ENCODE results near the gene RAET1G. TPM values are rescaled to one million over a fixed set of nuclear protein-coding genes. Genes with fewer than 3 reads are reported as not detected.
"Not testable (repeated sequence)": the region's sequence is repeated elsewhere in the genome, so short reads cannot be mapped to it uniquely, and the experiment has no call there.

RAET1G gene
- total RNA-seq, 2 experiments from 2014 or later = not detected

DNA sequence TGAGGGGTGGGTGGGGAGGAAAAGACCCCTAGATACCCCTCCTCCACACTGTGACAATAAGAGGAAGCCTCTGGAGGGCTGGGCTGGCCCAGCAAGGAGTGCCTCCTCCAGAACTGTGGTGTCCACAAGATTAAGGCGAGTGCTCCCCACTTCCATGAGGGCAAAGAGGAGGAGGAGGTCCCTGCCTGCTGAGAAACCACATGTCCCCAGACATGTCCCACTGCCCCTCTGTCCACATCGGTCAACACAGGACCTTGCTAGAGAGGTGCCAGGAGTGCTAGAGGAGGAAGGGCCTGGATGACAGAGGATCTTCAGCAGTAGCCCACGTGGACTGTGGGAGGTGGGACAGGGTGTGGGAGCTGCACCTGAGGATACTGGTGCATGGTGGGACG lies 3.1 kb downstream of the RAET1G start:
- ChIA-PET POLR2A (interaction anchor here (0.6 kb wide), 1 partner anchor 420 kb away, joined by 3 read pairs; no protein-coding TSS in a partner anchor), CTCF (ENCODE audit: unreplicated experiment) (no interaction called here)
- TF ChIP-seq, protein P1, sequence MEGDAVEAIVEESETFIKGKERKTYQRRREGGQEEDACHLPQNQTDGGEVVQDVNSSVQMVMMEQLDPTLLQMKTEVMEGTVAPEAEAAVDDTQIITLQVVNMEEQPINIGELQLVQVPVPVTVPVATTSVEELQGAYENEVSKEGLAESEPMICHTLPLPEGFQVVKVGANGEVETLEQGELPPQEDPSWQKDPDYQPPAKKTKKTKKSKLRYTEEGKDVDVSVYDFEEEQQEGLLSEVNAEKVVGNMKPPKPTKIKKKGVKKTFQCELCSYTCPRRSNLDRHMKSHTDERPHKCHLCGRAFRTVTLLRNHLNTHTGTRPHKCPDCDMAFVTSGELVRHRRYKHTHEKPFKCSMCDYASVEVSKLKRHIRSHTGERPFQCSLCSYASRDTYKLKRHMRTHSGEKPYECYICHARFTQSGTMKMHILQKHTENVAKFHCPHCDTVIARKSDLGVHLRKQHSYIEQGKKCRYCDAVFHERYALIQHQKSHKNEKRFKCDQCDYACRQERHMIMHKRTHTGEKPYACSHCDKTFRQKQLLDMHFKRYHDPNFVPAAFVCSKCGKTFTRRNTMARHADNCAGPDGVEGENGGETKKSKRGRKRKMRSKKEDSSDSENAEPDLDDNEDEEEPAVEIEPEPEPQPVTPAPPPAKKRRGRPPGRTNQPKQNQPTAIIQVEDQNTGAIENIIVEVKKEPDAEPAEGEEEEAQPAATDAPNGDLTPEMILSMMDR (conservative IDR thresholded peaks at IDR 0.05; ENCODE audit: low read length) = no peak
- TF ChIP-seq EZH2phosphoT487 (IDR thresholded peaks at IDR 0.05; ENCODE audit: borderline replicate concordance, low read depth, low read length) = no peak

DNA sequence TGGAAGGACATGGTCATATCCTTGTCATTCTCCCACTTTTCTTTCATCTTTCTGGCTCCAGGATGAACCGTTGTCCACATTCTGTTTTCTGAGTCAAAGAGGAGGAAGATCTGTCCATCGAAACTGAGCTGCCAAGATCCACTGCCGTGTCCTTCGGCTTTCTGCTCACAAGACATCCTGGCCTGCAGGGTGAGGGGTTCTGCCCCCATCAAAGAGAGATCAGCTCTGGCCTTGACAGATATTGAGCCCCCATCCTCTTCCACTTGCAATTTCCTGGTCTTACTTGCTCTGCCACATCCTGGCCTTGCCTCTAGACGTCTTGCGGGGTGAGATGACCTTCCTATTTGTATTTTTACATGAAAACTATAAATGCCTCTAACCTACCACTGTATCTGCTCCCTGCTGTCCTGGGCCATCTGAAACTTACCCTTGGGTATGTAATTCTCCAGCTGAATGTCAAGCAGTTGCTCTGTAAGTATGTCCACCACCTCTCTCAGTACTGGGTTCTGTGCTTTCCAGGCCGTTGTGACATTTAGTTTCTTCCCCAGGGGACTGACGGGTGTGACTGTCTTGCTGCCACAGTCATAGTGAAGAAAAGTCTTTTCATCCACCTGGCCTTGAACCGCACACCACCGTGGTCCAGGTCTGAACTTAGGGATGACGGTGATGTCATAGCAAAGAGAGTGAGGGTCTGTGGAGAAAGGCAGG lies 3.6 kb downstream of the RAET1G start:
- H3K4me1 ChIP-seq (ENCODE audit: insufficient read depth, low read length, poor library complexity, severe bottlenecking); H3K9me2 ChIP-seq (ENCODE audit: insufficient read depth, low read length); DNase-seq (ENCODE audit: low spot score); H2AFZ ChIP-seq (ENCODE audit: low read length); H3K79me2 ChIP-seq (ENCODE audit: insufficient read depth, low read depth, low read length); BruUV-seq (replicated peaks); CTCF ChIA-PET (ENCODE audit: unreplicated experiment); H3K27ac ChIP-seq (ENCODE audit: low read depth, low read length, poor library complexity, severe bottlenecking); H3K4me3 ChIP-seq (ENCODE audit: low read depth, low read length, poor library complexity, severe bottlenecking); H3K9me3 ChIP-seq (ENCODE audit: low read length); intact Hi-C loops (cut with micrococcal nuclease; ENCODE audit: unreplicated experiment); H3K36me3 ChIP-seq (ENCODE audit: insufficient read depth, low read length); POLR2A ChIA-PET; H4K20me1 ChIP-seq (ENCODE audit: insufficient read depth, low read length); H3K4me2 ChIP-seq (ENCODE audit: low read length): not testable (repeated sequence)

More for the DNA sequence above, 3.1 kb downstream of the RAET1G start:
- Histone ChIP-seq H3K4me3 (ENCODE audit: low read depth, low read length, poor library complexity, severe bottlenecking) (no peak overlapping the region), H3K36me3 (ENCODE audit: insufficient read depth, low read length) (no peaks in the 10 kb centered on the region), H3K4me2 (ENCODE audit: low read length) (no peak overlapping the region), H3K9me2 (ENCODE audit: insufficient read depth, low read length) (no peaks in the 10 kb centered on the region), H3K4me1 (ENCODE audit: insufficient read depth, low read length, poor library complexity, severe bottlenecking) (peaks cover 4% of the 10 kb centered on the region), H3K79me2 (ENCODE audit: insufficient read depth, low read depth, low read length) (no peaks in the 10 kb centered on the region), H2AFZ (ENCODE audit: low read length) (no peak overlapping the region), H3K9me3 (ENCODE audit: low read length) (no peaks in the 10 kb centered on the region), H4K20me1 (ENCODE audit: insufficient read depth, low read length) (no peaks in the 10 kb centered on the region), H3K27ac (ENCODE audit: low read depth, low read length, poor library complexity, severe bottlenecking) (no peak overlapping the region)
- no peak for DNase-seq (ENCODE audit: low spot score)
- no TSS peak for BruUV-seq (replicated peaks)
- intact Hi-C loops (cut with micrococcal nuclease; ENCODE audit: unreplicated experiment) = loop anchor here (10.0 kb wide), 1 partner anchor 355 kb away; the partner anchor contains the start of gene GINM1

DNA sequence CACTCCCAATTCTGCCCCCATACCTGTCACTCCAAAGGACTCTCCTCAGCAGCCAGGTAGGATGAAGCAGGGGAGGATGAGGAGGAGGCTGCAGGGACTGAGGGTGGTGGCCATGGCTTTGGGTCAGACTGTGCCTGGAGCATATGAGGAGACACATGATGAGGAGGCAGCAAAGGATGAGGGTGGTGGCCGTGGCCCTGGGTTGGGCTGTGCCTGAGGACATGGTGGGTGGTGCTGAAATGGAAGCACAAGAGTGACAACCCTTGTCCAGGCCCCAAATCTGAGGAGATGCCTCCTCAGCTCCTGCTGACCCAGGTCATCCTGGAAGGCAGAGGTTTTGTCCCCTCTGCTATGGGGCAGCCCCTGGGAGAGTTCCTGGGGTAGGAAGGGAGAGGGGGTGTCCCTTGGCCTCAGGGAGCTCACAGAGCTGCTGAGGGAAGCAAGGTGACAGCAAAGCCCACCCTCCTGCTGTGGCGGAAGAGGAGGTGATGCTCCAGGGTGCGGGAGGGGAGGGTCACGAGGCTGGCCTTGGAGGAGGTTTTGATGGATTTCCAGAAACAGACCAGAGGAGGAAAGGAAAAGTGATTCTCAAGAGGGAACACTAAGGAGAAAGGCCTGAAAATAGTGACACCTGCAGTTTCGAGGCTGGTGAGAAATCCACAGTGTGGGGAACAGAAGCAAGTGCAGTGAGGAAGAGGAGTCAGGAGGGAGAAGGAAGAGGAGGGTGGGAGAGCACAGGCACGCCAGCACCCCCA lies 4.6 kb downstream of the RAET1G start:
- no peak for DNase-seq (ENCODE audit: low spot score)
- Histone ChIP-seq H3K36me3 (ENCODE audit: insufficient read depth, low read length) (no peaks in the 10 kb centered on the region), H4K20me1 (ENCODE audit: insufficient read depth, low read length) (no peaks in the 10 kb centered on the region), H3K27ac (ENCODE audit: low read depth, low read length, poor library complexity, severe bottlenecking) (no peak overlapping the region), H3K4me1 (ENCODE audit: insufficient read depth, low read length, poor library complexity, severe bottlenecking) (peaks cover 2% of the 10 kb centered on the region), H2AFZ (ENCODE audit: low read length) (no peak overlapping the region), H3K79me2 (ENCODE audit: insufficient read depth, low read depth, low read length) (no peaks in the 10 kb centered on the region), H3K9me3 (ENCODE audit: low read length) (no peaks in the 10 kb centered on the region), H3K4me3 (ENCODE audit: low read depth, low read length, poor library complexity, severe bottlenecking) (no peak overlapping the region), H3K9me2 (ENCODE audit: insufficient read depth, low read length) (no peaks in the 10 kb centered on the region), H3K4me2 (ENCODE audit: low read length) (no peak overlapping the region)
- intact Hi-C loops (cut with micrococcal nuclease; ENCODE audit: unreplicated experiment) = no loop called here
- BruUV-seq (replicated peaks) = no TSS peak
- CTCF ChIA-PET (ENCODE audit: unreplicated experiment) = no interaction called here
- TF ChIP-seq, protein P1 (conservative IDR thresholded peaks at IDR 0.05; ENCODE audit: low read length) = no peak
- no peak for TF ChIP-seq EZH2phosphoT487 (IDR thresholded peaks at IDR 0.05; ENCODE audit: borderline replicate concordance, low read depth, low read length)
- POLR2A ChIA-PET = no interaction called here

Measured in OCI-LY7 (cell line).